Measurements from ENCODE around the gene IMMP2L.
"Not testable (repeated sequence)": the region's sequence is repeated elsewhere in the genome, so short reads cannot be mapped to it uniquely, and the experiment has no call there.

Gene IMMP2L

DNA sequence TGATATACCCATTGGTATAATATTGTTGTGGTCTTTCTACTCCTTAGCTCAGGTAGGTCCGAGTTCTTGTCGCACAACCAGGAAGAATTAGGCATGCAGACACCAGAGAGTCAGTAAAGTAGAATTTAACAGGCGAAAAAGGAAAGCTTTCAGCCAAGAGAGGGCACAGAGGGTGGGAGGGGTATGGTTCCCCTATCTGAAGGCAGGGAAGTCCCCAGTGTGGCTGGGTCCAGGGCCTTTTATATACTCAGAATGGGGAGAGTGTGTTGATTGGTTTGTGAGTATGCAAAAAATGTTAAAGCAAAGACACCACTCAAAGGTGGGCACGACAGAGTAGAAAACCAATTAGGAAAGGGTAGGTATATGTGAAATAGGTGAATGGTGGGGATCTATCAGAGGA, 53.9 kb downstream of the IMMP2L start:
- H3F3A ChIP-seq (ENCODE audit: insufficient read depth) = no peaks in the 10 kb centered on the region
- no peak overlapping the region for H3K9ac ChIP-seq (ENCODE audit: low read length)
- no peaks in the 10 kb centered on the region for H3K36me3 ChIP-seq (ENCODE audit: low read length)
- H3K9me3 ChIP-seq (ENCODE audit: insufficient read depth, low read length) = no peaks in the 10 kb centered on the region
- H3K27me3 ChIP-seq (ENCODE audit: low read length) = no peaks in the 10 kb centered on the region
- TF ChIP-seq, protein P1, sequence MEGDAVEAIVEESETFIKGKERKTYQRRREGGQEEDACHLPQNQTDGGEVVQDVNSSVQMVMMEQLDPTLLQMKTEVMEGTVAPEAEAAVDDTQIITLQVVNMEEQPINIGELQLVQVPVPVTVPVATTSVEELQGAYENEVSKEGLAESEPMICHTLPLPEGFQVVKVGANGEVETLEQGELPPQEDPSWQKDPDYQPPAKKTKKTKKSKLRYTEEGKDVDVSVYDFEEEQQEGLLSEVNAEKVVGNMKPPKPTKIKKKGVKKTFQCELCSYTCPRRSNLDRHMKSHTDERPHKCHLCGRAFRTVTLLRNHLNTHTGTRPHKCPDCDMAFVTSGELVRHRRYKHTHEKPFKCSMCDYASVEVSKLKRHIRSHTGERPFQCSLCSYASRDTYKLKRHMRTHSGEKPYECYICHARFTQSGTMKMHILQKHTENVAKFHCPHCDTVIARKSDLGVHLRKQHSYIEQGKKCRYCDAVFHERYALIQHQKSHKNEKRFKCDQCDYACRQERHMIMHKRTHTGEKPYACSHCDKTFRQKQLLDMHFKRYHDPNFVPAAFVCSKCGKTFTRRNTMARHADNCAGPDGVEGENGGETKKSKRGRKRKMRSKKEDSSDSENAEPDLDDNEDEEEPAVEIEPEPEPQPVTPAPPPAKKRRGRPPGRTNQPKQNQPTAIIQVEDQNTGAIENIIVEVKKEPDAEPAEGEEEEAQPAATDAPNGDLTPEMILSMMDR (IDR thresholded peaks at IDR 0.05; ENCODE audit: insufficient read depth, low read length, poor library complexity, severe bottlenecking) = no peak
- no peak for TF ChIP-seq EZH2phosphoT487 (conservative IDR thresholded peaks at IDR 0.05; ENCODE audit: low read length)
- no peaks in the 10 kb centered on the region for H3K9me2 ChIP-seq (replicated peaks; ENCODE audit: insufficient read depth, low read length)
- H3K27ac ChIP-seq (ENCODE audit: low read depth, low read length) = no peak overlapping the region
- no peak overlapping the region for H3K4me2 ChIP-seq (ENCODE audit: low read depth, low read length, poor library complexity, severe bottlenecking)
- no peaks in the 10 kb centered on the region for H3K79me2 ChIP-seq (ENCODE audit: insufficient read depth, low read length)
- H2AFZ ChIP-seq (ENCODE audit: low read depth, low read length, severe bottlenecking) = no peak overlapping the region
- no peak overlapping the region for H3K4me3 ChIP-seq (ENCODE audit: insufficient read depth, low read length, poor library complexity, severe bottlenecking)
- no peaks in the 10 kb centered on the region for H4K20me1 ChIP-seq (ENCODE audit: low read depth, low read length)

DNA sequence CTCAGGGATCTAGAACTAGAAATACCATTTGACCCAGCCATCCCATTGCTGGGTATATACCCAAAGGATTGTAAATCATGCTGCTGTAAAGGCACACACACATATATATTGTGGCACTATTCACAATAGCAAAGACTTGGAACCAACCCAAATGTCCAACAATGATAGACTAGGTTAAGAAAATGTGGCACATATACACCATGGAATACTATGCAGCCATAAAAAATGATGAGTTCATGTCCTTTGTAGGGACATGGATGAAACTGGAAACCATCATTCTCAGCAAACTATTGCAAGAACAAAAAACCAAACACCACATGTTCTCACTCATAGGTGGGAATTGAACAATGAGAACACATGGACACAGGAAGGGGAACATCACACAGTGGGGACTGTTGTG, 56.9 kb downstream of the IMMP2L start:
- not testable (repeated sequence) for H3K36me3 ChIP-seq (ENCODE audit: low read length); H4K20me1 ChIP-seq (ENCODE audit: low read depth, low read length); H3K4me2 ChIP-seq (ENCODE audit: low read depth, low read length, poor library complexity, severe bottlenecking); H3K9me3 ChIP-seq (ENCODE audit: insufficient read depth, low read length); H2AFZ ChIP-seq (ENCODE audit: low read depth, low read length, severe bottlenecking); H3K79me2 ChIP-seq (ENCODE audit: insufficient read depth, low read length); H3K27ac ChIP-seq (ENCODE audit: low read depth, low read length); H3F3A ChIP-seq (ENCODE audit: insufficient read depth); H3K27me3 ChIP-seq (ENCODE audit: low read length); H3K9ac ChIP-seq (ENCODE audit: low read length); H3K4me3 ChIP-seq (ENCODE audit: insufficient read depth, low read length, poor library complexity, severe bottlenecking); H3K9me2 ChIP-seq (replicated peaks; ENCODE audit: insufficient read depth, low read length)

DNA sequence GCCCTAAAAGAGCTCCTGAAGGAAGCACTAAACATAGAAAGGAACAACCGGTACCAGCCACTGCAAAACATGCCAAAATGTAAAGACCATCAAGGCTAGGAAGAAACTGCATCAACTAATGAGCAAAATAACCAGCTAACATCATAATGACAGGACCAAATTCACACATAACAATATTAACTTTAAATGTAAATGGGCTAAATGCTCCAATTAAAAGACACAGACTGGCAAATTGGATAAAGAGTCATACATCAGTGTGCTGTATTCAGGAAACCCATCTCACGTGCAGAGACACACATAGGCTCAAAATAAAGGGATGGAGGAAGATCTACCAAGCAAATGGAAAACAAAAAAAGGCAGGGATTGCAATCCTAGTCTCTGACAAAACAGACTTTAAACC, 60.5 kb downstream of the IMMP2L start:
- H3K9me3 ChIP-seq (ENCODE audit: insufficient read depth, low read length); H3K4me3 ChIP-seq (ENCODE audit: insufficient read depth, low read length, poor library complexity, severe bottlenecking); H3K79me2 ChIP-seq (ENCODE audit: insufficient read depth, low read length); H3K9me2 ChIP-seq (replicated peaks; ENCODE audit: insufficient read depth, low read length); H3F3A ChIP-seq (ENCODE audit: insufficient read depth); H4K20me1 ChIP-seq (ENCODE audit: low read depth, low read length); H2AFZ ChIP-seq (ENCODE audit: low read depth, low read length, severe bottlenecking); H3K27ac ChIP-seq (ENCODE audit: low read depth, low read length); H3K36me3 ChIP-seq (ENCODE audit: low read length); H3K9ac ChIP-seq (ENCODE audit: low read length); H3K4me2 ChIP-seq (ENCODE audit: low read depth, low read length, poor library complexity, severe bottlenecking); H3K27me3 ChIP-seq (ENCODE audit: low read length): not testable (repeated sequence)

DNA sequence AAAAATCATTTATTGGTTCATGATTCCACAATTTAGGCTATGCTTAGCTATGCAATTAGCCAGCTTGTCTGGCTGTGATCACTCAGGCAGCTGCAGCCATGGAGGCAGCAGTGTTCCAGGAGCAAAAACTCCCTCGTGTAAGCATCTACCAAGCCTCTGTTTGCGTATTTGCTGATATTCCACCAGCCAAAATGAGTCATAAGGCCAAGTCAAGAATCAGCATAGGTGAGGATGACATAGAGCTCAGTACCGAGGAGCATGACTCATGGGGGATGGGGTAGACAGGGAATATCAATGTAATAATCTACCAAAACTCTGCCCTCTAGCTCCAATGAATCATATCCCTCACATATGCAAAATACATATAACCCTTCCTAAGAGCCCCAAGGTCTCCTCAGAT, 63.3 kb downstream of the IMMP2L start:
- Histone ChIP-seq H3K27ac (ENCODE audit: low read depth, low read length) (no peak overlapping the region), H3K79me2 (ENCODE audit: insufficient read depth, low read length) (no peaks in the 10 kb centered on the region), H3F3A (ENCODE audit: insufficient read depth) (no peaks in the 10 kb centered on the region), H4K20me1 (ENCODE audit: low read depth, low read length) (no peaks in the 10 kb centered on the region), H2AFZ (ENCODE audit: low read depth, low read length, severe bottlenecking) (no peak overlapping the region), H3K27me3 (ENCODE audit: low read length) (no peaks in the 10 kb centered on the region), H3K9ac (ENCODE audit: low read length) (no peak overlapping the region), H3K9me3 (ENCODE audit: insufficient read depth, low read length) (no peaks in the 10 kb centered on the region), H3K4me2 (ENCODE audit: low read depth, low read length, poor library complexity, severe bottlenecking) (no peak overlapping the region), H3K4me3 (ENCODE audit: insufficient read depth, low read length, poor library complexity, severe bottlenecking) (no peak overlapping the region), H3K36me3 (ENCODE audit: low read length) (no peaks in the 10 kb centered on the region), H3K9me2 (replicated peaks; ENCODE audit: insufficient read depth, low read length) (no peaks in the 10 kb centered on the region)
- TF ChIP-seq, protein P1 (IDR thresholded peaks at IDR 0.05; ENCODE audit: insufficient read depth, low read length, poor library complexity, severe bottlenecking) = no peak
- no peak for TF ChIP-seq EZH2phosphoT487 (conservative IDR thresholded peaks at IDR 0.05; ENCODE audit: low read length)

All from SU-DHL-6 (cell line).